K562 (cell line): Measurements from ENCODE around the gene KIFAP3. TPM values are rescaled to one million over a fixed set of nuclear protein-coding genes. Genes with fewer than 3 reads are reported as not detected.
"Not testable (repeated sequence)": the region's sequence is repeated elsewhere in the genome, so short reads cannot be mapped to it uniquely, and the experiment has no call there.

Experiments used
- ATAC-seq: fragments of 200-7000 bp; cut with Tn5 transposase; 3 replicates; pipeline ENCODE4 v1.9.1; 2020; ENCODE audit warnings: moderate library complexity
- BruUV-seq: library from RNA; stranded (reverse); fragments of 400-500 nt; replicated peaks from 2 replicates; lab custom pipeline; 2021; lab: Mats Ljungman, UMichigan
- CTCF ChIA-PET: fragments of 300-600 bp; formaldehyde crosslinking; extraction: SDS; loops from one replicate; lab custom pipeline; 2021; ENCODE audit warnings: low intra/inter-chr PET ratio; lab: Yijun Ruan, JAX
- POLR2A ChIA-PET: fragments of 300-600, 350-650 bp; sonication (Branson Sonifier 250); formaldehyde crosslinking; extraction: SDS; loops from one replicate; lab custom pipeline; 2021; ENCODE audit warnings: antibody characterized with exemption, inconsistent platforms; lab: Yijun Ruan, JAX
- DNase-seq, 4 experiments: peaks; one replicate each; pipeline versions ENCODE4 v3.0.0 to v3.0.0-alpha.2; 2011 to 2018; ENCODE audit warnings: low spot score in 3 of 4, mixed read lengths in 3 of 4; ENCODE audit errors: extremely low read depth in 1 of 4
- FAIRE-seq: peaks from 2 replicates; lab custom pipeline; 2011; peaks lifted over from hg19 to GRCh38; lab: Jason Lieb, UNC
- H2AFZ ChIP-seq: 2 replicates; pipeline ENCODE4 v1.6.0; 2011; ENCODE audit warnings: low read depth, low read length, control low read depth, inconsistent platforms
- H3K27ac ChIP-seq: fragments of 200-600 bp; 3 replicates; pipeline ENCODE4 v1.8.0; 2011; ENCODE audit warnings: low read depth, mild to moderate bottlenecking, control low read depth, inconsistent platforms, low read length, moderate library complexity, mixed read lengths; ENCODE audit errors: extremely low read depth
- H3K27me3 ChIP-seq, 2 experiments: fragments of 300-600 bp in 1 of 2; 2 replicates in 1 of 2; 3 replicates in 1 of 2; pipeline versions ENCODE4 v1.6.0 to v1.8.0; 2011; ENCODE audit warnings: inconsistent platforms in 2 of 2, low read length in 2 of 2, mild to moderate bottlenecking in 1 of 2, mixed read lengths in 1 of 2, moderate library complexity in 1 of 2; ENCODE audit not compliant: control insufficient read depth in 2 of 2, insufficient read depth in 2 of 2
- H3K36me3 ChIP-seq: fragments of 300-600 bp; 3 replicates; pipeline ENCODE4 v1.8.0; 2011; ENCODE audit warnings: mild to moderate bottlenecking, low read length, inconsistent platforms; ENCODE audit not compliant: control insufficient read depth, insufficient read depth
- H3K4me1 ChIP-seq, 2 experiments: fragments of 200-600 bp in 1 of 2; replicated peaks in 1 of 2; 2 replicates in 1 of 2; 3 replicates in 1 of 2; pipeline versions ENCODE4 v1.5.1 to v1.8.0; 2011; ENCODE audit warnings: inconsistent platforms in 2 of 2, low read length in 2 of 2, mild to moderate bottlenecking in 1 of 2, mixed read lengths in 1 of 2, moderate library complexity in 1 of 2; ENCODE audit not compliant: control insufficient read depth in 2 of 2, insufficient read depth in 2 of 2
- H3K4me2 ChIP-seq: 2 replicates; pipeline ENCODE4 v1.6.1; 2011; ENCODE audit warnings: low read length, control low read depth, inconsistent platforms, mixed read lengths; ENCODE audit not compliant: insufficient read depth
- H3K4me3 ChIP-seq: fragments of 200-600 bp; sonication (generic), shearing (Covaris generic); 2 replicates; pipeline ENCODE4 v1.5.1; 2016; ENCODE audit warnings: control low read depth, inconsistent platforms
- H3K79me2 ChIP-seq: fragments of 200-600 bp; 3 replicates; pipeline ENCODE4 v1.8.0; 2011; ENCODE audit warnings: low read length, inconsistent platforms; ENCODE audit not compliant: control insufficient read depth, insufficient read depth
- H3K9ac ChIP-seq, 2 experiments: 2 replicates each; pipeline versions ENCODE4 v1.6.0 to v1.6.1; 2011; ENCODE audit warnings: low read depth in 2 of 2, low read length in 2 of 2, control low read depth in 1 of 2, inconsistent platforms in 1 of 2, mild to moderate bottlenecking in 1 of 2, mixed read lengths in 1 of 2; ENCODE audit not compliant: insufficient read depth in 1 of 2
- H3K9me1 ChIP-seq: one replicate; pipeline ENCODE4 v1.6.0; 2011; ENCODE audit warnings: inconsistent platforms, mild to moderate bottlenecking, low read length, moderate library complexity; ENCODE audit not compliant: control insufficient read depth, insufficient read depth
- H3K9me3 ChIP-seq: replicated peaks from 2 replicates; pipeline ENCODE4 v1.5.1; 2011; ENCODE audit warnings: low read depth, low read length, inconsistent platforms; ENCODE audit not compliant: control insufficient read depth, insufficient read depth
- H4K20me1 ChIP-seq: replicated peaks from 2 replicates; pipeline ENCODE4 v1.6.1; 2011; ENCODE audit warnings: low read length, inconsistent platforms, mixed read lengths; ENCODE audit not compliant: control insufficient read depth, insufficient read depth
- BCOR ChIP-seq: fragments of 450-650 bp; IDR thresholded peaks from 2 replicates; pipeline ENCODE4 v1.6.1; 2016
- HDAC1 ChIP-seq, 2 experiments: fragments of 450-650 bp; IDR thresholded peaks; 2 replicates each; pipeline ENCODE4 v1.6.1; 2016 to 2017; ENCODE audit warnings: inconsistent platforms in 1 of 2, mild to moderate bottlenecking in 1 of 2, moderate library complexity in 1 of 2
- KDM1A ChIP-seq, 2 experiments: fragments of 450-650 bp; IDR thresholded peaks; 2 replicates each; pipeline ENCODE4 v1.6.1; 2016; ENCODE audit warnings: mild to moderate bottlenecking in 2 of 2
- RCOR1 ChIP-seq, 2 experiments: IDR thresholded peaks; 2 replicates each; pipeline ENCODE4 v1.6.1; 2012; ENCODE audit warnings: low read depth in 2 of 2, low read length in 2 of 2, borderline replicate concordance in 1 of 2, improper control_type of control experiment in 1 of 2
- SPI1 ChIP-seq: IDR thresholded peaks from 2 replicates; pipeline ENCODE4 v1.6.1; 2011; ENCODE audit warnings: low read depth, low read length, control low read depth, borderline replicate concordance
- ZNF146 ChIP-seq: IDR thresholded peaks from one replicate; pipeline ENCODE4 v1.6.1; 2018; ENCODE audit warnings: missing compliant biosample characterization; ENCODE audit not compliant: unreplicated experiment
- WGBS: fragments of 100-300 bp; shearing (Covaris generic); methylation state at CpG from one replicate; pipeline ENCODE4 v1.1.6; 2016; ENCODE audit warnings: low coverage, mixed read lengths; ENCODE audit not compliant: insufficient coverage; ENCODE audit errors: missing lambda C conversion rate; 5-methylcytosine and 5-hydroxymethylcytosine counted together
- in situ Hi-C: fragments of 300-500 bp; cut with MboI; formaldehyde crosslinking; loops from 4 replicates; pipeline ENCODE4 v1.15.0; 2018; ENCODE audit warnings: inconsistent platforms, mixed read lengths
- intact Hi-C: fragments of 100-400 bp; cut with micrococcal nuclease; formaldehyde crosslinking; loops from 2 replicates; pipeline ENCODE4 v1.14.2; 2022
- polyA plus RNA-seq, 8 experiments: library from polyadenylated mRNA; depleted of rRNA in 4 of 8; stranded (reverse) in 5 of 8; unstranded in 3 of 8; fragments of >200 nt; fragmentation: Nextera tagmentation in 2 of 8; fragmentation: Illumina TruSeq in 1 of 8; extraction: Ambion mirVana in 2 of 8; extraction: Trizol in 1 of 8; gene quantifications; 2 replicates each; pipeline versions ENCODE4 v1.2.1 to v1.2.3, GENCODE V29; 2011 to 2014; ENCODE audit warnings: inconsistent platforms in 1 of 8, missing spikeins in 1 of 8
- total RNA-seq, 7 experiments: library from RNA; depleted of rRNA in 6 of 7; stranded (reverse); fragments of >200 nt in 6 of 7; fragmentation: Illumina TruSeq in 2 of 7; extraction: Trizol in 2 of 7; gene quantifications; 2 replicates each; pipeline versions ENCODE4 v1.2.1 to v1.2.3, GENCODE V29; 2011 to 2021; ENCODE audit warnings: low replicate concordance in 1 of 7

KIFAP3 gene
- total and polyA plus RNA-seq, 9 of the 15 experiments (the other 6 are each of a cell fraction or from before 2014, with no cell fraction given): 8.8 to 17.5 (median 11.8) TPM

DNA sequence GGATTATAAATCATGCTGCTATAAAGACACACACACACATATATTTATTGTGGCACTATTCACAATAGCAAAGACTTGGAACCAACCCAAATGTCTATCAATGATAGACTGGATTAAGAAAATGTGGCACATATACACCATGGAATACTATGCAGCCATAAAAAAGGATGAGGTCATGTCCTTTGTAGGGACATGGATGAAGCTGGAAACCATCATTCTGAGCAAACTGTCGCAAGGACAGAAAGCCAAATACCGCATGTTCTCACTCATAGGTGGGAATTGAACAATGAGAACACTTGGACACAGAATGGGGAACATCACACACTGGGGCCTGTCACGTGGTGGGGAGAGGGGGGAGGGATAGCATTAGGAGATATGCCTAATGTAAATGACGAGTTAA is 12.8 kb downstream of the KIFAP3 start:
- FAIRE-seq, CTCF ChIA-PET: not testable (repeated sequence)

DNA sequence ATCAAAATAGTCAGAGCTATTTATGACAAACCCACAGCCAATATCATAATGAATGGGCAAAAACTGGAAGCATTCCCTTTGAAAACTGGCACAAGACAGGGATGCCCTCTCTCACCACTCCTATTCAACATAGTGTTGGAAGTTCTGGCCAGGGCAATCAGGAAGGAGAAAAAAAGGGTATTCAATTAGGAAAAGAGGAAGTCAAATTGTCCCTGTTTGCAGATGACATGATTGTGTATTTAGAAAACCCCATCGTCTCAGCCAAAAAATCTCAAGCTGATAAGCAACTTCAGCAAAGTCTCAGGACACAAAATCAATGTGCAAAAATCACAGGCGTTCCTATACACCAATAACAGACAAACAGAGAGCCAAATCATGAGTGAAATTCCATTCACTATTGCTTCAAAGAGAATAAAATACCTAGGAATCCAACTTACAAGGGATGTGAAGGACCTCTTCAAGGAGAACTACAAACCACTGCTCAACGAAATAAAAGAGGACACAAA is 14.4 kb downstream of the KIFAP3 start:
- H3K9me3 ChIP-seq, H3K27ac ChIP-seq, H3K4me1 ChIP-seq, H3K9ac ChIP-seq, DNase-seq, H3K4me3 ChIP-seq, H3K27me3 ChIP-seq, H3K4me2 ChIP-seq, H4K20me1 ChIP-seq, BruUV-seq, intact Hi-C loops, CTCF ChIA-PET, H3K9me1 ChIP-seq, in situ Hi-C loops, FAIRE-seq, H2AFZ ChIP-seq, H3K79me2 ChIP-seq, ATAC-seq, H3K36me3 ChIP-seq: not testable (repeated sequence)
- POLR2A ChIA-PET: interaction anchor here (1.1 kb wide), 1 partner anchor 15 kb away, joined by 3 read pairs; the partner anchor contains the start of gene KIFAP3
- TF ChIP-seq SPI1 (0 out of 2 replicates have a peak, but pooled peaks have one; percentile 58), RCOR1 (IDR thresholded peaks at IDR 0.05; ENCODE audit: borderline replicate concordance in 1 of 2, low read depth in 2 of 2, low read length in 2 of 2) (peak in 1 of 2 experiments; percentile 14; a peak in 1 of 4 replicates), KDM1A (IDR thresholded peaks at IDR 0.05) (peak; percentile 56 to 63), HDAC1 (IDR thresholded peaks at IDR 0.05) (peak in 1 of 2 experiments; percentile 25; a peak in 1 of 4 replicates)
- WGBS: 2% methylated on average over 2 of the region's 3 CpGs

More for the DNA sequence above, 12.8 kb downstream of the KIFAP3 start:
- H3K79me2 ChIP-seq, DNase-seq, in situ Hi-C loops, intact Hi-C loops, H4K20me1 ChIP-seq, H3K4me3 ChIP-seq, H3K9me1 ChIP-seq, H2AFZ ChIP-seq, POLR2A ChIA-PET, H3K4me1 ChIP-seq, BruUV-seq, H3K27ac ChIP-seq, ATAC-seq, H3K9me3 ChIP-seq, H3K27me3 ChIP-seq, H3K36me3 ChIP-seq, H3K4me2 ChIP-seq, H3K9ac ChIP-seq: not testable (repeated sequence)
- 42% methylated on average over 4 of the region's 4 CpGs for WGBS
- TF ChIP-seq KDM1A (IDR thresholded peaks at IDR 0.05) (peak in 1 of 2 experiments; percentile 32; a peak in 1 of 4 replicates), BCOR (peak; percentile 61), ZNF146 (CRISPR knock-in tag) (peak; percentile 60)
